Measurements from ENCODE around the gene IMP4. TPM values are rescaled to one million over a fixed set of nuclear protein-coding genes. Genes with fewer than 3 reads are reported as not detected.

Gene IMP4
- total and polyA plus RNA-seq, 2 of the 4 experiments (the other 2 are of a cell fraction), result 154 to 169 TPM

DNA sequence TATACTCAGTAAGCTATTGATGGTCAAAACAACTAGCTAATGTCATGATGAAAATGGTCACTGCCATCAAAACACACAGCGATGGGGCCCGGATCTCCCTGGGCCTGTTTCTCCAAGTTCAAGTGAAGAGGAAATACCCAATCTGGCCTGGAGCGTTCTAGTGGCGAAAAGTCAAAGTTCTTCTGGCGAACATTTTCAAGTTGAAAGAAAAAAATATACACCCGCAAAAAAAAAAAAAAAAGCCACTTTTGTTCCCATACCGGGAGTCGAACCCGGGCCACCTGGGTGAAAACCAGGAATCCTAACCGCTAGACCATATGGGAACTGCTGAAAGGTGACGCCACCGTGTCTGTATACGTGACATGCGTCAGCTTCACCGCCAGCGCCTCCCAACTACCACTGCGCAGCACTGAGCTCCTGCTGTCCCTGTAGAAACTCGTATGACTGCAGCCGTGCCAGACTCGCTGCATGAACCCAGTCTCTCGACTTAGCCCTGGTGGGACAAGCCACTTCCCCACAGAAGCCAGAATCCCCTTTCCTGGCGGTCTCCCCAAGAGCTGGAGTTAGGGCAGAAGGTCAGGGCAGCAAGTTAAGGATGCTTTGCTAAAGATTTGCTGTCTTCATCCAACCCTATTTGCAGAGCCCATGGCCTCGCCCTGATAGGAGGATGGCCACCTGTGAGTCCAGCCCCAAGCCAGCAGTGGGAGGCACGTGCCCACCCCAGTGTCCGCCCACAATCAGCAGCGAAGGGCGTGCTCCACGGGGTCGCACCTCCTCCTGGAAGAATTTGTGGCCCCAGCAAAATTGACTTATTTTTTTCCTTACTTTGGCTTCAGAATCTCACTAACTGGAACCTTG lies 5.6 kb upstream of the IMP4 start:
- Histone ChIP-seq H4K91ac (ENCODE audit: insufficient read depth, low read depth, low read length) (peak overlapping the region; percentile 39; the same call in 1 of the 2 replicates), H2BK5ac (ENCODE audit: low read depth, low read length, poor library complexity, severe bottlenecking) (peak overlapping the region; percentile 48), H3K9me1 (ENCODE audit: insufficient read depth, low read length) (peaks cover 9% of the 10 kb centered on the region), H3K56ac (ENCODE audit: extremely low read depth, insufficient read depth, low read length) (no peak overlapping the region), H3K9ac (ENCODE audit: low read depth, low read length) (peak overlapping the region; percentile 34; the same call in 1 of the 2 replicates), H3K4me2 (ENCODE audit: low read depth, low read length) (peak overlapping the region; percentile 84), H3K4me3 (ENCODE audit: insufficient read depth, low read depth, low read length) (peak overlapping the region; percentile 52), H3K4ac (ENCODE audit: low read depth, low read length) (peak overlapping the region; percentile 54), H3K9me3 (ENCODE audit: control insufficient read depth, insufficient read depth, low read length) (no peaks in the 10 kb centered on the region), H2AK5ac (ENCODE audit: low read depth, low read length) (no peak overlapping the region), H3K14ac (replicated peaks; ENCODE audit: low read depth, low read length) (peak overlapping the region; percentile 57), H2BK20ac (ENCODE audit: low read depth, low read length) (peak overlapping the region; percentile 28; the same call in 1 of the 2 replicates), H2AK9ac (replicated peaks; ENCODE audit: low read depth, low read length, poor library complexity) (peak overlapping the region; percentile 86), H3K4me1 (ENCODE audit: control insufficient read depth, insufficient read depth, low read length) (peaks cover 9% of the 10 kb centered on the region), H4K20me1 (ENCODE audit: insufficient read depth, low read length) (no peaks in the 10 kb centered on the region), H2AFZ (replicated peaks; ENCODE audit: low read length, poor library complexity) (peak overlapping the region; percentile 93), H4K5ac (ENCODE audit: low read depth, low read length) (no peak overlapping the region), H3K23ac (ENCODE audit: low read depth, low read length) (no peak overlapping the region), H3K36me3 (ENCODE audit: control insufficient read depth, insufficient read depth, low read length) (peaks cover 6% of the 10 kb centered on the region), H3K27me3 (ENCODE audit: control insufficient read depth, insufficient read depth, low read length) (no peaks in the 10 kb centered on the region), H3K18ac (ENCODE audit: low read depth, low read length) (no peak overlapping the region), H2BK15ac (ENCODE audit: low read depth, low read length) (0 out of 3 replicates have a peak overlapping the region, but pooled peaks have one; percentile 51), H4K8ac (ENCODE audit: low read depth in 2 of 2, low read length in 2 of 2) (peak overlapping the region in 1 of 2 experiments; percentile 44; a peak in 2 of 4 replicates), H3K27ac (ENCODE audit: insufficient read depth, low read length) (peak overlapping the region; percentile 59), H2BK120ac (ENCODE audit: low read depth, low read length) (peak overlapping the region; percentile 33; the same call in 1 of the 2 replicates), H3K79me1 (ENCODE audit: low read depth in 1 of 2, low read length in 2 of 2) (peaks cover 3 to 13% of the 10 kb centered on the region in 2 experiments; a peak in 3 of 4 replicates)
- POLR2A ChIA-PET (ENCODE audit: unreplicated experiment), result interaction anchor here (0.5 to 1.1 kb wide), 2 partner anchors 14 to 36 kb away, joined by 3 read pairs; no protein-coding TSS in a partner anchor
- intact Hi-C loops (cut with micrococcal nuclease), result no loop called here
- CTCF ChIA-PET, result interaction anchor here (0.6 kb wide), 2 partner anchors 441 to 1138 kb away, joined by 3 to 7 read pairs; no protein-coding TSS in a partner anchor
- no TSS peak for BruUV-seq (replicated peaks)
- ATAC-seq (ENCODE audit: low read depth) (peak; percentile 68), DNase-seq (peak; percentile 77)
- 0% methylated on average over 4 of the region's 29 CpGs; no CpG with 5 or more reads in 1 of the 2 experiments for WGBS, 2 experiments (ENCODE audit: extremely low coverage in 2 of 2, insufficient read length in 1 of 2)
- in situ Hi-C loops (cut with MboI; ENCODE audit: low sequenced_read_pairs), result no loop called here
- dilution Hi-C loops (cut with HindIII; ENCODE audit: low sequenced_read_pairs, unreplicated experiment), result no loop called here
- 0 out of 2 replicates have a peak, but pooled peaks have one; percentile 6 for TF ChIP-seq CTCF (conservative IDR thresholded peaks at IDR 0.05; ENCODE audit: low read depth, low read length)
- TF ChIP-seq RCOR1 (IDR thresholded peaks at IDR 0.05; ENCODE audit: insufficient replicate concordance, low read length), result no peak
- TF ChIP-seq FOS (IDR thresholded peaks at IDR 0.05; ENCODE audit: low read depth, low read length), result peak; percentile 93
- TF ChIP-seq MAZ (IDR thresholded peaks at IDR 0.05; ENCODE audit: borderline replicate concordance, low read depth, low read length), result no peak
- peak; percentile 74 for TF ChIP-seq USF2 (IDR thresholded peaks at IDR 0.05; ENCODE audit: low read depth, low read length)
- TF ChIP-seq, protein P1, sequence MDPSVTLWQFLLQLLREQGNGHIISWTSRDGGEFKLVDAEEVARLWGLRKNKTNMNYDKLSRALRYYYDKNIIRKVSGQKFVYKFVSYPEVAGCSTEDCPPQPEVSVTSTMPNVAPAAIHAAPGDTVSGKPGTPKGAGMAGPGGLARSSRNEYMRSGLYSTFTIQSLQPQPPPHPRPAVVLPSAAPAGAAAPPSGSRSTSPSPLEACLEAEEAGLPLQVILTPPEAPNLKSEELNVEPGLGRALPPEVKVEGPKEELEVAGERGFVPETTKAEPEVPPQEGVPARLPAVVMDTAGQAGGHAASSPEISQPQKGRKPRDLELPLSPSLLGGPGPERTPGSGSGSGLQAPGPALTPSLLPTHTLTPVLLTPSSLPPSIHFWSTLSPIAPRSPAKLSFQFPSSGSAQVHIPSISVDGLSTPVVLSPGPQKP (IDR thresholded peaks at IDR 0.05; ENCODE audit: borderline replicate concordance, low read depth, low read length), result no peak
- no peak for TF ChIP-seq RAD21 (IDR thresholded peaks at IDR 0.05; ENCODE audit: low read length)
- no peak for TF ChIP-seq NFE2L2 (IDR thresholded peaks at IDR 0.05; ENCODE audit: low read depth, low read length)
- TF ChIP-seq CEBPB (IDR thresholded peaks at IDR 0.05; ENCODE audit: low read depth, low read length), result no peak
- TF ChIP-seq SMC3 (IDR thresholded peaks at IDR 0.05; ENCODE audit: low read depth, low read length), result no peak
- 0 out of 2 replicates have a peak, but pooled peaks have one; percentile 35 for TF ChIP-seq MXI1 (IDR thresholded peaks at IDR 0.05; ENCODE audit: borderline replicate concordance, low read depth, low read length)
- TF ChIP-seq RFX5 (IDR thresholded peaks at IDR 0.05; ENCODE audit: low read depth, low read length), result no peak
